Heart right ventricle (tissue), 16 donors: Measurements from ENCODE around the gene FABP7. TPM values are rescaled to one million over a fixed set of nuclear protein-coding genes. Genes with fewer than 3 reads are reported as not detected.

Experiments used
- ATAC-seq, 8 donors: fragments of 200-7000 bp; cut with Tn5 transposase; one replicate each; pipeline ENCODE4 v1.9.1; 2020; ENCODE audit warnings: mild to moderate bottlenecking in 8 of 8, moderate library complexity in 8 of 8, moderate number of reproducible peaks in 1 of 8
- DNase-seq, 2 donors: peaks; one replicate each; pipeline ENCODE4 v3.0.0-alpha.2; 2020
- H3K27ac ChIP-seq, 10 donors: fragments of 200-600 bp; sonication (generic) in 2 of 10; one replicate each; pipeline versions ENCODE4 v1.5.0 to v1.8.0; 2020 to 2022; ENCODE audit warnings: mild to moderate bottlenecking in 3 of 10
- H3K27me3 ChIP-seq, 7 donors: fragments of 200-600 bp; one replicate each; pipeline ENCODE4 v1.8.0; 2021 to 2022; ENCODE audit warnings: mild to moderate bottlenecking in 2 of 7
- H3K36me3 ChIP-seq, 9 donors: fragments of 200-600 bp; sonication (generic) in 1 of 9; one replicate each; pipeline versions ENCODE4 v1.5.0 to v1.8.0; 2020 to 2022; ENCODE audit warnings: mild to moderate bottlenecking in 2 of 9
- H3K4me1 ChIP-seq, 9 donors: fragments of 200-600 bp; sonication (generic) in 1 of 9; one replicate each; pipeline versions ENCODE4 v1.5.0 to v1.8.0; 2020 to 2022; ENCODE audit warnings: mild to moderate bottlenecking in 4 of 9
- H3K4me3 ChIP-seq, 10 donors: fragments of 200-600 bp; sonication (generic) in 2 of 10; one replicate each; pipeline versions ENCODE4 v1.5.0 to v1.8.0; 2020 to 2022; ENCODE audit warnings: mild to moderate bottlenecking in 7 of 10, moderate library complexity in 2 of 10
- H3K9me3 ChIP-seq, 11 donors: fragments of 200-600 bp in 10 of 11; sonication (generic) in 2 of 11; one replicate each; pipeline versions ENCODE4 v1.5.0 to v1.8.0; 2013 to 2022; ENCODE audit warnings: mild to moderate bottlenecking in 2 of 11, control low read depth in 1 of 11, moderate library complexity in 1 of 11
- WGBS, 2 donors: extraction: QIAGEN DNeasy Blood & Tissue Kit; methylation state at CpG; one replicate each; pipeline ENCODE4 v1.1.7; 2013; ENCODE audit warnings: inconsistent platforms in 1 of 2; 5-methylcytosine and 5-hydroxymethylcytosine counted together
- intact Hi-C, 10 donors: fragments of 100-400 bp; cut with DNase I; formaldehyde crosslinking; loops; one replicate each; pipeline versions ENCODE4 v1.11.1 to v1.14.2; 2022
- long read RNA-seq, 3 donors: library from polyadenylated mRNA; unstranded; transcript quantifications; one replicate each; pipeline ENCODE4 v2.0.0, GENCODE V29; 2020 to 2021
- polyA plus RNA-seq, 2 donors: library from polyadenylated mRNA; stranded (reverse); fragments of 200-250 nt; gene quantifications; one replicate each; pipeline ENCODE4 v1.2.3, GENCODE V29; 2013
- total RNA-seq, 10 donors: library from RNA; stranded (reverse); fragmentation: NEBNext Ultra II Directional in 3 of 10; extraction: Animal tissue kit (Norgen Biotek cat#: 25700) in 3 of 10; gene quantifications; one replicate each; pipeline versions ENCODE4 v1.2.1 to v1.2.4, GENCODE V29; 2021 to 2023
- TF ChIP-seq, protein P1 (sequence below), 9 donors: fragments of 200-600 bp; sonication (generic) in 2 of 9; IDR thresholded peaks; one replicate each; pipeline versions ENCODE4 v1.5.0 to v1.8.0; 2021 to 2022; ENCODE audit warnings: antibody characterized with exemption in 9 of 9, mild to moderate bottlenecking in 5 of 9, moderate library complexity in 1 of 9
- donor health status: Arrhythmogenic right ventricular cardiomyopathy.
- donor health status: ischemic (EF 13 %, LVEDD 7.1; RV severe dilation, severe dysfunction).
- donor health status: healthy with polysubstance abuse.
- donor health status: DM: no; HTN: yes; CAD: no.
- donor health status: DM: no; HTN: no; CAD: no.
- donor health status: ischemic (EF 25% LVEDD 6.9; RV normal size, moderate dysfunction).
- donor health status: ischemic (EF 25% LVEDD 5.7; RV mildly dilated, moderate dysfunction).
- donor health status: healthy.
- donor health status: DM: yes; HTN: yes; CAD: no.
- donor health status: Ischemic cardiomyopathy.
- donor health status: ischemic (EF 35%, LVEDD 5.7; RV mildly dilated, moderate dysfunction).
- donor health status: nonischemic (EF 11% LVEDD 7.7; RV severe dilation, severe dysfunction).
- donor health status: DM: yes; HTN: yes; CAD: no.
- donor health status: PGD.
- donor health status: ischemic (EF 29% LVEDD 5.4; RV normal size, mild dysfunction).
- donor health status: nonischemic (EF 23%, LVEDD 6.1; RV moderate dilation, normal function).

FABP7 gene
- not detected for total RNA-seq
- polyA plus RNA-seq = under 1 TPM in 1 of 2 donors, not detected in 1; 0.16 TPM
- long read RNA-seq, donor 1 = 0 reads
- long read RNA-seq, donor 2 = 0 reads
- long read RNA-seq, donor 3 = 0 reads

DNA sequence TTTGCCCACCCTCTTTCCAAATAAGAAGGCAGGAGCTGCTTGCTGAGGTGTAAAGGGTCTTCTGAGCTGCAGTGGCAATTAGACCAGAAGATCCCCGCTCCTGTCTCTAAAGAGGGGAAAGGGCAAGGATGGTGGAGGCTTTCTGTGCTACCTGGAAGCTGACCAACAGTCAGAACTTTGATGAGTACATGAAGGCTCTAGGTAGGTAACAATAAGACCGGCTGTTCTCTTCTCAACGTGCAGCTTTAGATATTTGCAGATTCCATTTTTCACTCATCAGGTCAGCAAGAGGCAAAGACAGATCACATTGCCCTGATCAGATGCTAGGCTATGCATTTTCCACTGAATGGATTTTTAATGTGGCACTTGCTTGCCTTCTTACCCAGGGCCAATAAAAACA lies at the start of gene FABP7:
FABP7 (plus strand) TSS at position 50 of the 400 bp plus-strand sequence; CDS start at position 129, 79 bp downstream.
- TF ChIP-seq, protein P1, sequence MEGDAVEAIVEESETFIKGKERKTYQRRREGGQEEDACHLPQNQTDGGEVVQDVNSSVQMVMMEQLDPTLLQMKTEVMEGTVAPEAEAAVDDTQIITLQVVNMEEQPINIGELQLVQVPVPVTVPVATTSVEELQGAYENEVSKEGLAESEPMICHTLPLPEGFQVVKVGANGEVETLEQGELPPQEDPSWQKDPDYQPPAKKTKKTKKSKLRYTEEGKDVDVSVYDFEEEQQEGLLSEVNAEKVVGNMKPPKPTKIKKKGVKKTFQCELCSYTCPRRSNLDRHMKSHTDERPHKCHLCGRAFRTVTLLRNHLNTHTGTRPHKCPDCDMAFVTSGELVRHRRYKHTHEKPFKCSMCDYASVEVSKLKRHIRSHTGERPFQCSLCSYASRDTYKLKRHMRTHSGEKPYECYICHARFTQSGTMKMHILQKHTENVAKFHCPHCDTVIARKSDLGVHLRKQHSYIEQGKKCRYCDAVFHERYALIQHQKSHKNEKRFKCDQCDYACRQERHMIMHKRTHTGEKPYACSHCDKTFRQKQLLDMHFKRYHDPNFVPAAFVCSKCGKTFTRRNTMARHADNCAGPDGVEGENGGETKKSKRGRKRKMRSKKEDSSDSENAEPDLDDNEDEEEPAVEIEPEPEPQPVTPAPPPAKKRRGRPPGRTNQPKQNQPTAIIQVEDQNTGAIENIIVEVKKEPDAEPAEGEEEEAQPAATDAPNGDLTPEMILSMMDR (IDR thresholded peaks at IDR 0.05) = no peak
- H3K27ac ChIP-seq = no peak within 1 kb of the TSS
- WGBS, 2 donors = 64 to 71% methylated on average over 3 of the region's 3 CpGs
- intact Hi-C loops = no loop called here
- H3K36me3 ChIP-seq = no peaks in the 10 kb centered on the region
- no peak within 1 kb of the TSS for H3K4me3 ChIP-seq
- no peak for ATAC-seq
- H3K9me3 ChIP-seq = no peaks in the 10 kb centered on the region
- H3K4me1 ChIP-seq = no peaks in the 10 kb centered on the region
- DNase-seq = no peak
- H3K27me3 ChIP-seq = peaks cover 0 to 34% (median 14%) of the 10 kb centered on the region in 7 donors

DNA sequence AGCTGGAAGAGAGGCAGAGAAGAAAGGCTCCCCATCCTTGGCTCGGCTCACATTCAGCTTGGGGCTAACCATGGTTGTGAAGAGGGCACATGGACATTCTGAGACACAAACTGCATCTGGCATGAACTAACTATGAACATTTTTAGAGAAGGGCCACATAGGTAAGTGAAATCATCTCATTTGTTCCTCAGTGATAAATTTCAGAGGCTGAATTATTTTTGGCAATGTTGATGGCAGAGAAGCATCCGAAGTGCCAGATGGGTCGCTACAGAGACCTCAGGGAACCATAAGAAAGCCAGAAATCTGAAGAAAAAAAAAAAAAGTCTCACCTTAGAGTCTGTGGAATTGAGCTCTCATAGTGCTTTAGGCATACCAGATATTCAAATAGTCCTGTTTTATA lies 49.2 kb upstream of the FABP7 start:
- DNase-seq (no peak), ATAC-seq (no peak)
- Histone ChIP-seq H3K27ac (no peak overlapping the region), H3K9me3 (no peaks in the 10 kb centered on the region), H3K36me3 (no peaks in the 10 kb centered on the region), H3K4me1 (no peaks in the 10 kb centered on the region), H3K4me3 (no peak overlapping the region), H3K27me3 (peaks cover 0 to 34% (median 9%) of the 10 kb centered on the region in 7 donors)
- 82 to 87% methylated on average over 3 of the region's 3 CpGs for WGBS, 2 donors
- TF ChIP-seq, protein P1 (IDR thresholded peaks at IDR 0.05) = no peak
- intact Hi-C loops = loop anchor here (1.0 to 10.0 kb wide), 5 partner anchors 104 to 584 kb away; no protein-coding TSS in a partner anchor

DNA sequence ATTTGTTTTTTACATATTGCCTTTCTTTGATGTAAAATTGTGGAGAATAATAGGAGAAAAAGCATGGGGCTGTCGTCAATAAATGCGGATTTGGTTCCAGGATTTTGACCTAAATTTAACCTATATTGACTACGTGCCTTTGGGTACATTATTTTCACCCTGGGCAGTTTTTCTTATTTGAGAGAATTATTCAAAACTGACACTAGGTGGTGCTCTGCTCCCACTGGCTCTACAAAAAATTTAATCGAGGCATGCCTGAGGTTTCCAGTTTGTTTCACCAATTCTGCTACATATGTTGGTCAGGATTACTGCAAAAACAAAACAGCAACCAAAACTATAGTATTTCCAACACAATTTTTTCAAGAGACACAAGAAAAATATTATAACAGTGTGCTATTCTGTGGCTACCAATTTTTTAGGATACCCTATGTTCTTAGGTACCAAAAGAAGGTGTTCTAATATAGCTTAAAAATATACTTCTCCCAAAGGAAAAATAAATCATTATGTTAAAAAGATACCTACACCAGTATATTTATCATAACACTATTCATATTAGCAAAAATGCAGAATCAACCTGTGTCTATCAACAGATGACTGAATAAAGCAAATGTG lies 48.6 kb upstream of the FABP7 start:
- Histone ChIP-seq H3K9me3 (no peaks in the 10 kb centered on the region), H3K27me3 (peaks cover 0 to 32% (median 8%) of the 10 kb centered on the region in 7 donors), H3K36me3 (no peaks in the 10 kb centered on the region), H3K4me3 (no peak overlapping the region), H3K4me1 (no peaks in the 10 kb centered on the region), H3K27ac (no peak overlapping the region)
- TF ChIP-seq, protein P1 (IDR thresholded peaks at IDR 0.05) = peak; percentile 49 to 89 (median 79)
- WGBS, 2 donors = 1% methylated on average over 4 of the region's 4 CpGs
- DNase-seq (no peak), ATAC-seq (no peak)
- intact Hi-C loops = loop anchor here (1.0 to 10.0 kb wide), 5 partner anchors 104 to 584 kb away; no protein-coding TSS in a partner anchor

DNA sequence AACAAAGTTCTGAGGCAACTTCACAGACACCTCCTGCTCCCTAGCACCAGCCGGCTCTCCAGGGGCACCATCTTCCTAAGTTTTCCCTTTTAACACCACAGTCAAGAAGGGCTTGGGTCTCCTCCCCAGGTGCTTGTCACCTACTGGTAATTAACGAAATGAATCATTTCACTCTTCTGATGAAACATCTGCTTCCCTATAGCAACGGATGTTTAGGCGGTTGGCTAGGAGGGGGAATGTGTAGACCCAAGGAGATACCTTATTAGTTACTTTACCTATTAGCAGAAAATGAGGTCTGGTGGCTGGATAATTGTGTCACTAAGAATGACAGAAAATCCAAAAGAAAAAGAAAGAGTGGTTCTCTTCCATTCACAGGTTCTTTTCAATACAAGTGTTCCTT lies 46.3 kb upstream of the FABP7 start:
- Histone ChIP-seq H3K4me3 (no peak overlapping the region), H3K27ac (no peak overlapping the region), H3K36me3 (no peaks in the 10 kb centered on the region), H3K4me1 (no peaks in the 10 kb centered on the region), H3K27me3 (peaks cover 0 to 26% (median 8%) of the 10 kb centered on the region in 7 donors), H3K9me3 (no peaks in the 10 kb centered on the region)
- ATAC-seq = no peak
- TF ChIP-seq, protein P1 (IDR thresholded peaks at IDR 0.05) = no peak
- intact Hi-C loops = loop anchor here in 8 of 10 donors (5.0 to 10.0 kb wide), 2 partner anchors 104 to 582 kb away; no protein-coding TSS in a partner anchor
- DNase-seq = no peak
- 69 to 71% methylated on average over 4 of the region's 4 CpGs for WGBS, 2 donors
